ENCODE data around the gene DBR1. TPM values are rescaled to one million over a fixed set of nuclear protein-coding genes. Genes with fewer than 3 reads are reported as not detected.

DBR1 gene
- total RNA-seq, 4 donors from 2014 or later, result 6.5 to 22.2 (median 6.6) TPM

GRCh38 chr3:138195481-138195880 lies 20.8 kb upstream of the DBR1 start:
- intact Hi-C loops (cut with DNase I; ENCODE audit: low total_unique reads) (no loop called here), in situ Hi-C loops (cut with MboI; ENCODE audit: low sequenced_read_pairs in 4 of 4) (loop anchor here in 1 of 4 donors (25.0 kb wide), 1 partner anchor 142 kb away; the partner anchor contains the start of genes MRAS and NME9)
- Histone ChIP-seq H3K36me3 (peaks cover 0 to 3% of the 10 kb centered on the region in 2 donors), H3K4me1 (peaks cover 9 to 55% of the 10 kb centered on the region in 2 donors), H3K27ac (no peak overlapping the region), H3K9me3 (no peaks in the 10 kb centered on the region), H3K4me3 (no peak overlapping the region), H3K27me3 (no peaks in the 10 kb centered on the region)
- no peak for DNase-seq
- no peak for TF ChIP-seq POLR2A (IDR thresholded peaks at IDR 0.05)
- no peak for TF ChIP-seq CTCF (IDR thresholded peaks at IDR 0.05 in 4 of 5, conservative IDR thresholded peaks at IDR 0.05 in 1 of 5)
- no peak for ATAC-seq

DNA sequence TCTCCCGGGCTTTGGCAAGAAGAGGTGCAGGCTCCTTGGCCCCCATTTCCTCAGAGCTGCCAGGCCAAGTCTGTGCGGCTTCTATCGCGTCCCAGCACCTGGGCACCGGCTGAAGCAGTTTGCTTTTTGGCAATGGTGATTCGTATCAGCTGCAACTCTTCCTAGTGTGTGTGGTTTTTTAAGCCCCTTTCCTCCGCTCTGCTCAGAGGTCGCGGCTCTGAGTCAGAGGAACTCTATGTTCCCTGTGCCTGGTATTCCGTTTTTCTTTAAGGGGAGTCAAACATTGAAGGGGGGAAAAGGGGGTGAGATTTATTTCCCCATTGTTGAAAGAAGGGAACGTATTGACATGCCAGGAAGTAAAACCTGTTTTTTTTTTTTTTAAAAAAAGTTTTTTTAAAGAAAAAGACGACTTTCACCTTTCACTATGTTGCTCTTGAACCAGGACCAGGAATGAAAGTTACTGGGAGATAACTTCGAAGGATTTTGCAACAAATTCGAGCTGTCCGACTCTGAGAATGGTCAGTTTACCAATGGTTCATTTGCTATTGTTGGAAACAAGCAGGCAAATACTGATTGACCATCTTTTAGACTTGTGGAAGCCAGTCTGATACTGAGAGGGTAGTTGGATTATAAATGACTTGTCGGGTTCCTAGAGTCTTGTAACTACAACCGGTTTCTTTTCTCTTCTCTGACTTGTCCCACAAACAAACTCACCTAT lies 13.5 kb upstream of the DBR1 start:
- Histone ChIP-seq H3K4me3 (peak overlapping the region; percentile 72 to 99 (median 92)), H3K4me1 (peaks cover 36 to 44% of the 10 kb centered on the region in 2 donors), H3K36me3 (peaks cover 0 to 5% of the 10 kb centered on the region in 2 donors), H3K9me3 (no peaks in the 10 kb centered on the region), H3K27me3 (no peaks in the 10 kb centered on the region), H3K27ac (peak overlapping the region; percentile 92 to 99 (median 98))
- intact Hi-C loops (cut with DNase I; ENCODE audit: low total_unique reads), result loop anchor here (5.0 to 10.0 kb wide), 4 partner anchors 139 to 729 kb away; partner anchors contain the start of genes CEP70 and NME9
- peak; percentile 59 to 71 for ATAC-seq
- in situ Hi-C loops (cut with MboI; ENCODE audit: low sequenced_read_pairs in 4 of 4), result loop anchor here in 1 of 4 donors (25.0 kb wide), 1 partner anchor 149 kb away; the partner anchor contains the start of genes MRAS and NME9
- DNase-seq, result no peak
- no peak for TF ChIP-seq POLR2A (IDR thresholded peaks at IDR 0.05)

DNA sequence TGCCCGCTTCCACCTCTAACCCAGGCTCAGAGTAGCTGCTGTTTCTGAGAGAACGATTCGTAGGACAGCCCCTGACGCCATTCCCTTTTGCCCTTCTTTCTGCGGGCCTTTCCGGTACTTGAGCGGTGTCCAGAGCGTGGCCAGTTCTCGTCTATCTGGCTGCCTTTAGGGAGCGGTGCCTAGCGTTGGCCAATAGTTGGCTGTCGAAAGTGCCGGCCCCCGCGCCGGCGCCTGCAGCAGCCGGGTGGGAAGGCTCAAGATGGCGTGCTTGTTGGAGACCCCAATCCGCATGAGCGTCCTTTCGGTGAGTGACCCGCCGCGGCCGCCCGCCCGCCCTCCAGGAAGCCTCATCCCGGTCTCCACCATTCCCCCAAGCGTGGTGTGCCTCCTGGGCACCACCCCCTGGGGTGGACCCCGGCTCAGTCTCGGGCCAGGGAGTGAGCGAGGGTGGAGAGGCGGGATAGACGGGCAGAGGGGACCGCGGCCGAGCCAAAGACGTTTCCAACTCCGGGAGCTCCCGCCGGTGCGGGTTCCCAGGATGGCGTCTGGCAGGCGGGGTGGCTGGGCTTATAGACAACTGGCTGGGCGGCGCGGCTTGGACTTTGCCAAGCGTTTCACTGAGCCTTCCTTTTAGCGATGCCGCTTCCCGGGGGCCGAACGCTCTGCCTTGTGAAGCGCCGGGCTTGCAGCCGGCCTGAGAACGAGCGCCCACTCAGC lies 12.7 kb upstream of the DBR1 start, which contains the start of gene ARMC8:
Gene ARMC8, plus strand, starts transcription at position 6 of the 717 bp plus-strand sequence. Its CDS starts 254 bp downstream, at position 260.
- H3K36me3 ChIP-seq, result peaks cover 0 to 5% of the 10 kb centered on the region in 2 donors
- in situ Hi-C loops (cut with MboI; ENCODE audit: low sequenced_read_pairs in 4 of 4) (loop anchor here in 1 of 4 donors (25.0 kb wide), 1 partner anchor 150 kb away; the partner anchor contains the start of genes MRAS and NME9), intact Hi-C loops (cut with DNase I; ENCODE audit: low total_unique reads) (loop anchor here (1.0 to 10.0 kb wide), 7 partner anchors 13 to 730 kb away; partner anchors contain the start of genes CEP70, DBR1, DZIP1L and MRAS)
- ATAC-seq (peak; percentile 88 to 94), DNase-seq (peak; percentile 35 to 75)
- peaks cover 36 to 38% of the 10 kb centered on the region in 2 donors for H3K4me1 ChIP-seq
- H3K9me3 ChIP-seq, result no peaks in the 10 kb centered on the region
- TF ChIP-seq CTCF (IDR thresholded peaks at IDR 0.05 in 4 of 5, conservative IDR thresholded peaks at IDR 0.05 in 1 of 5) (no peak), POLR2A (IDR thresholded peaks at IDR 0.05) (peak; percentile 78 to 90)
- H3K4me3 ChIP-seq, result peak within 1 kb of the TSS; percentile 72 to 99 (median 92)
- H3K27me3 ChIP-seq, result no peaks in the 10 kb centered on the region
- H3K27ac ChIP-seq, result peak within 1 kb of the TSS; percentile 92 to 99 (median 98)

DNA sequence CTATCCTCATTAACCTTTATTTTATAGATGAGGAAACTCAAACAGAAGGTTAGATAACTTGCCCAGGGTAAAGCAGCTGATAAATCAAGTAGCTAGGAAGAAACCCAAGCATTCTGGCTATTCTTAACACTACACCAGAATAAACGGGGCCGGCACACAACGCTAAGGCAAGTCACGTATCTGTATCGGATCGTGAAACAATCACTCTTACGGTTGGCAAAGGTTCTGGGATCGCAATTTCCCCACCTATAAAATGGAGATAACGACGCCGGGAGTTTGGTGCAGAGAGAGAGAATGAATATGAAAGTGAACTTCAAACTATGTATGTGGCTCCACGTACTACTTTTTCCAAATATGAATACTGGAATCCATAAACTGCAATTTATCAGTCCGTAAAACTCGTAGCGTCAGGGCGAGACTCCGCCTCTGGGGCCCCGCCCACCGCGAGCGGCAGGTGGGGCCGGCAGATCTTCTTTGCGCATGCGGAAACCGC lies 12.1 kb upstream of the DBR1 start:
- in situ Hi-C loops (cut with MboI; ENCODE audit: low sequenced_read_pairs in 4 of 4), result loop anchor here in 1 of 4 donors (25.0 kb wide), 1 partner anchor 150 kb away; the partner anchor contains the start of genes MRAS and NME9
- intact Hi-C loops (cut with DNase I; ENCODE audit: low total_unique reads), result loop anchor here (1.0 to 10.0 kb wide), 7 partner anchors 13 to 730 kb away; partner anchors contain the start of genes CEP70, DBR1, DZIP1L and MRAS
- peaks cover 36 to 38% of the 10 kb centered on the region in 2 donors for H3K4me1 ChIP-seq

More for the DNA sequence above, 12.1 kb upstream of the DBR1 start:
- peak; percentile 81 to 91 for DNase-seq
- ATAC-seq, result peak; percentile 26 to 35
- no peaks in the 10 kb centered on the region for H3K27me3 ChIP-seq
- H3K27ac ChIP-seq, result peak overlapping the region; percentile 92 to 99 (median 98)
- H3K4me3 ChIP-seq, result peak overlapping the region; percentile 72 to 99 (median 92)
- no peak for TF ChIP-seq CTCF (IDR thresholded peaks at IDR 0.05 in 4 of 5, conservative IDR thresholded peaks at IDR 0.05 in 1 of 5)
- no peak for TF ChIP-seq POLR2A (IDR thresholded peaks at IDR 0.05)
- H3K9me3 ChIP-seq, result no peaks in the 10 kb centered on the region
- H3K36me3 ChIP-seq, result peaks cover 0 to 5% of the 10 kb centered on the region in 2 donors
